ENCODE data around the gene SREBF1. TPM values are rescaled to one million over a fixed set of nuclear protein-coding genes. Genes with fewer than 3 reads are reported as not detected.

Gene SREBF1
- total RNA-seq, 1 donor = 115 TPM

- Histone ChIP-seq H3K4me3 (ENCODE audit: insufficient read depth, low read length) (no peak overlapping the region), H2AFZ (ENCODE audit: low read length) (no peak overlapping the region), H4K20me1 (ENCODE audit: insufficient read depth, low read length) (peaks cover 39% of the 10 kb centered on the region), H3K4me1 (ENCODE audit: insufficient read depth, low read length) (peaks cover 10% of the 10 kb centered on the region), H3K36me3 (ENCODE audit: insufficient read depth, low read length) (peaks cover 36% of the 10 kb centered on the region), H3K27ac (ENCODE audit: low read depth, low read length) (no peak overlapping the region), H3K79me2 (ENCODE audit: insufficient read depth, low read length) (peaks cover 16% of the 10 kb centered on the region), H3K27me3 (ENCODE audit: insufficient read depth, low read length) (no peaks in the 10 kb centered on the region), H3K4me2 (ENCODE audit: insufficient read depth, low read length) (no peak overlapping the region), H3K9me3 (ENCODE audit: low read depth, low read length) (no peaks in the 10 kb centered on the region)
- no peak for TF ChIP-seq CTCF (IDR thresholded peaks at IDR 0.05; ENCODE audit: extremely low read depth, low read depth, low read length)
- DNase-seq (ENCODE audit: insufficient read length, low spot score, missing footprints) = peak; percentile 92
Observed at GRCh38 chr17:17816831-17817551, 19.8 kb downstream of the SREBF1 start.

GRCh38 chr17:17816240-17816814, 20.5 kb downstream of the SREBF1 start:
- H4K20me1 ChIP-seq (ENCODE audit: insufficient read depth, low read length) = peaks cover 37% of the 10 kb centered on the region
- no peak overlapping the region for H2AFZ ChIP-seq (ENCODE audit: low read length)
- H3K9me3 ChIP-seq (ENCODE audit: low read depth, low read length) = no peaks in the 10 kb centered on the region
- DNase-seq (ENCODE audit: insufficient read length, low spot score, missing footprints) = no peak
- peaks cover 41% of the 10 kb centered on the region for H3K36me3 ChIP-seq (ENCODE audit: insufficient read depth, low read length)
- H3K27me3 ChIP-seq (ENCODE audit: insufficient read depth, low read length) = no peaks in the 10 kb centered on the region
- no peak overlapping the region for H3K27ac ChIP-seq (ENCODE audit: low read depth, low read length)
- no peak for TF ChIP-seq CTCF (IDR thresholded peaks at IDR 0.05; ENCODE audit: extremely low read depth, low read depth, low read length)
- H3K4me3 ChIP-seq (ENCODE audit: insufficient read depth, low read length) = no peak overlapping the region
- H3K4me1 ChIP-seq (ENCODE audit: insufficient read depth, low read length) = peaks cover 8% of the 10 kb centered on the region
- peaks cover 10% of the 10 kb centered on the region for H3K79me2 ChIP-seq (ENCODE audit: insufficient read depth, low read length)
- no peak overlapping the region for H3K4me2 ChIP-seq (ENCODE audit: insufficient read depth, low read length)

- peak; percentile 87 for DNase-seq (ENCODE audit: insufficient read length, low spot score, missing footprints)
- no peak overlapping the region for H3K4me3 ChIP-seq (ENCODE audit: insufficient read depth, low read length)
- no peaks in the 10 kb centered on the region for H3K27me3 ChIP-seq (ENCODE audit: insufficient read depth, low read length)
- H3K4me2 ChIP-seq (ENCODE audit: insufficient read depth, low read length) = no peak overlapping the region
- no peak for TF ChIP-seq CTCF (IDR thresholded peaks at IDR 0.05; ENCODE audit: extremely low read depth, low read depth, low read length)
- H3K9me3 ChIP-seq (ENCODE audit: low read depth, low read length) = no peaks in the 10 kb centered on the region
- H4K20me1 ChIP-seq (ENCODE audit: insufficient read depth, low read length) = peaks cover 30% of the 10 kb centered on the region
- peaks cover 43% of the 10 kb centered on the region for H3K36me3 ChIP-seq (ENCODE audit: insufficient read depth, low read length)
- no peak overlapping the region for H3K27ac ChIP-seq (ENCODE audit: low read depth, low read length)
- H2AFZ ChIP-seq (ENCODE audit: low read length) = no peak overlapping the region
- peaks cover 5% of the 10 kb centered on the region for H3K79me2 ChIP-seq (ENCODE audit: insufficient read depth, low read length)
- H3K4me1 ChIP-seq (ENCODE audit: insufficient read depth, low read length) = peaks cover 8% of the 10 kb centered on the region
Observed at GRCh38 chr17:17815436-17816200, 21.2 kb downstream of the SREBF1 start.

GRCh38 chr17:17815062-17815406, 21.8 kb downstream of the SREBF1 start:
- no peaks in the 10 kb centered on the region for H3K9me3 ChIP-seq (ENCODE audit: low read depth, low read length)
- peaks cover 43% of the 10 kb centered on the region for H3K36me3 ChIP-seq (ENCODE audit: insufficient read depth, low read length)
- DNase-seq (ENCODE audit: insufficient read length, low spot score, missing footprints) = no peak
- peaks cover 6% of the 10 kb centered on the region for H3K4me1 ChIP-seq (ENCODE audit: insufficient read depth, low read length)
- no peak for TF ChIP-seq CTCF (IDR thresholded peaks at IDR 0.05; ENCODE audit: extremely low read depth, low read depth, low read length)
- no peaks in the 10 kb centered on the region for H3K27me3 ChIP-seq (ENCODE audit: insufficient read depth, low read length)
- no peak overlapping the region for H3K27ac ChIP-seq (ENCODE audit: low read depth, low read length)
- H3K4me2 ChIP-seq (ENCODE audit: insufficient read depth, low read length) = no peak overlapping the region
- H4K20me1 ChIP-seq (ENCODE audit: insufficient read depth, low read length) = peaks cover 24% of the 10 kb centered on the region
- no peak overlapping the region for H3K4me3 ChIP-seq (ENCODE audit: insufficient read depth, low read length)
- no peak overlapping the region for H2AFZ ChIP-seq (ENCODE audit: low read length)
- H3K79me2 ChIP-seq (ENCODE audit: insufficient read depth, low read length) = no peaks in the 10 kb centered on the region

Measured in osteoblast (primary cell).